Esophagus muscularis mucosa (tissue), 4 donors: ENCODE results near the gene FGFR2. TPM values are rescaled to one million over a fixed set of nuclear protein-coding genes. Genes with fewer than 3 reads are reported as not detected.

Experiments
- DNase-seq: peaks from one replicate; pipeline ENCODE4 v3.0.0-alpha.2; 2017; ENCODE audit errors: extremely low spot score
- H3K27ac ChIP-seq, 4 donors: fragments of 200-600 bp; sonication (generic); replicated peaks in 1 of 4; 1 replicate in 3 of 4; 2 replicates in 1 of 4; pipeline ENCODE4 v1.5.1; 2016 to 2019; ENCODE audit warnings: mild to moderate bottlenecking in 1 of 4
- H3K27me3 ChIP-seq, 4 donors: fragments of 200-600 bp; sonication (generic); one replicate each; pipeline versions ENCODE4 v1.5.1 to v1.6.0; 2016 to 2019
- H3K36me3 ChIP-seq, 4 donors: fragments of 200-600 bp; sonication (generic); one replicate each; pipeline ENCODE4 v1.5.1; 2016 to 2019
- H3K4me1 ChIP-seq, 4 donors: fragments of 200-600 bp; sonication (generic); one replicate each; pipeline ENCODE4 v1.5.1; 2016 to 2019
- H3K4me3 ChIP-seq, 4 donors: fragments of 200-600 bp; sonication (generic); 1 replicate in 2 of 4; 2 replicates in 2 of 4; pipeline ENCODE4 v1.5.1; 2016 to 2019; ENCODE audit warnings: mild to moderate bottlenecking in 4 of 4, moderate library complexity in 1 of 4
- H3K9me3 ChIP-seq, 4 donors: fragments of 200-600 bp; sonication (generic); 1 replicate in 3 of 4; 2 replicates in 1 of 4; pipeline ENCODE4 v1.5.1; 2016 to 2019
- EP300 ChIP-seq: sonication (generic); formaldehyde crosslinking; IDR thresholded peaks from one replicate; pipeline ENCODE4 v1.6.1; 2017; ENCODE audit warnings: antibody characterized with exemption
- POLR2A ChIP-seq: fragments of 450-650 bp; IDR thresholded peaks from one replicate; pipeline ENCODE4 v1.6.1; 2017; ENCODE audit warnings: antibody characterized with exemption, moderate library complexity, mild to moderate bottlenecking, low read depth
- POLR2AphosphoS5 ChIP-seq, 2 donors: sonication (generic); formaldehyde crosslinking; IDR thresholded peaks; one replicate each; pipeline ENCODE4 v1.6.1; 2017; ENCODE audit warnings: antibody characterized with exemption in 2 of 2
- WGBS: methylation state at CpG from one replicate; pipeline ENCODE4 v1.1.5; 2018; 5-methylcytosine and 5-hydroxymethylcytosine counted together
- intact Hi-C: fragments of 100-400 bp; cut with DNase I; formaldehyde crosslinking; loops from one replicate; pipeline ENCODE4 v1.15.1; 2023
- total RNA-seq, 4 donors: library from RNA; depleted of rRNA; stranded (reverse); fragments of >200 nt; gene quantifications; one replicate each; pipeline versions ENCODE4 v1.1.0 to v1.2.1, GENCODE V29; 2016
- TF ChIP-seq, protein P1 (sequence below), 3 experiments: fragments of 200-600 bp in 2 of 3; fragments of 450-650 bp in 1 of 3; sonication (generic) in 2 of 3; IDR thresholded peaks; one replicate each; pipeline ENCODE4 v1.5.1; 2017 to 2019; ENCODE audit warnings: antibody characterized with exemption in 3 of 3, mild to moderate bottlenecking in 2 of 3, moderate library complexity in 1 of 3

The FGFR2 gene
- total RNA-seq, 4 donors from 2014 or later = 58.6 to 74.0 (median 60.5) TPM

GRCh38 chr10:121428867-121429266 lies 169.4 kb downstream of the FGFR2 start:
- no peak overlapping the region for H3K4me3 ChIP-seq

More at GRCh38 chr10:121428867-121429266, 169.4 kb downstream of the FGFR2 start:
- no peaks in the 10 kb centered on the region for H3K9me3 ChIP-seq
- WGBS = 74% methylated on average over 1 of the region's 1 CpG
- no peaks in the 10 kb centered on the region for H3K36me3 ChIP-seq
- no peak for TF ChIP-seq POLR2AphosphoS5 (IDR thresholded peaks at IDR 0.05)
- TF ChIP-seq EP300 = no peak
- TF ChIP-seq, protein P1, sequence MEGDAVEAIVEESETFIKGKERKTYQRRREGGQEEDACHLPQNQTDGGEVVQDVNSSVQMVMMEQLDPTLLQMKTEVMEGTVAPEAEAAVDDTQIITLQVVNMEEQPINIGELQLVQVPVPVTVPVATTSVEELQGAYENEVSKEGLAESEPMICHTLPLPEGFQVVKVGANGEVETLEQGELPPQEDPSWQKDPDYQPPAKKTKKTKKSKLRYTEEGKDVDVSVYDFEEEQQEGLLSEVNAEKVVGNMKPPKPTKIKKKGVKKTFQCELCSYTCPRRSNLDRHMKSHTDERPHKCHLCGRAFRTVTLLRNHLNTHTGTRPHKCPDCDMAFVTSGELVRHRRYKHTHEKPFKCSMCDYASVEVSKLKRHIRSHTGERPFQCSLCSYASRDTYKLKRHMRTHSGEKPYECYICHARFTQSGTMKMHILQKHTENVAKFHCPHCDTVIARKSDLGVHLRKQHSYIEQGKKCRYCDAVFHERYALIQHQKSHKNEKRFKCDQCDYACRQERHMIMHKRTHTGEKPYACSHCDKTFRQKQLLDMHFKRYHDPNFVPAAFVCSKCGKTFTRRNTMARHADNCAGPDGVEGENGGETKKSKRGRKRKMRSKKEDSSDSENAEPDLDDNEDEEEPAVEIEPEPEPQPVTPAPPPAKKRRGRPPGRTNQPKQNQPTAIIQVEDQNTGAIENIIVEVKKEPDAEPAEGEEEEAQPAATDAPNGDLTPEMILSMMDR (IDR thresholded peaks at IDR 0.05) = no peak
- no peak for TF ChIP-seq POLR2A
- intact Hi-C loops = no loop called here
- H3K27me3 ChIP-seq = no peaks in the 10 kb centered on the region
- DNase-seq = no peak
- H3K27ac ChIP-seq = no peak overlapping the region
- peaks cover 0 to 18% (median 13%) of the 10 kb centered on the region in 4 donors for H3K4me1 ChIP-seq
